ENCODE measurements around the gene ABCB8.

DNA sequence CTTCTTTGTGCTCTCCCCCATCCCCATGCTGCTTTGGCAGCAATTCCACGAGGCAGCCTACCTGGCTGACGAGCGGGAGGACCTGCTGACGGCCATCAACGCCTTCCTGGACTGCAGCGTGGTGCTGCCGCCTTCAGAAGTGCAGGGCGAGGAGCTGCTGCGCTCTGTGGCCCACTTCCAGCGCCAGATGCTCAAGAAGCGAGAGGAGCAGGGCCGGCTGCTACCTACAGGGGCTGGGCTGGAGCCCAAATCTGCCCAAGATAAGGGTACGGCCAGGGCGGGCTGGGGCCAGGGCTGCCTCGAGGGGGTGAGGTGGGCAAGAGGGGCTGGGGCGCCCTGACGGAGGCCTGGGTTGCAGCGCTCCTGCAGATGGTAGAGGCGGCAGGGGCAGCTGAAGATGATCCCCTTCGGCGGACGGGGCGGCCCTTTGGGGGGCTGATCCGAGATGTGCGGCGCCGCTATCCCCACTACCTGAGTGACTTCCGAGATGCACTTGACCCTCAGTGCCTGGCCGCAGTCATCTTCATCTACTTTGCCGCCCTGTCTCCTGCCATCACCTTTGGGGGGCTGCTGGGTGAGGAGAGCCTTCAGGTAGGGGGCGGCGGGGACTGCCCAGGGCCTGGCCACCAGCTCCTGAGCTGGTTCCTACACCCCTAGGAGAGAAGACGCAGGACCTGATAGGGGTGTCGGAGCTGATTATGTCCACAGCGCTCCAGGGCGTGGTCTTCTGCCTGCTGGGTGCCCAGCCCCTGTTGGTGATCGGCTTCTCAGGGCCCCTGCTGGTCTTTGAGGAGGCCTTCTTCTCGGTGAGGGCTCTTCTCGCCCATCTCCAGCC, 43.0 kb downstream of the ABCB8 start:
- TF ChIP-seq, protein P1, sequence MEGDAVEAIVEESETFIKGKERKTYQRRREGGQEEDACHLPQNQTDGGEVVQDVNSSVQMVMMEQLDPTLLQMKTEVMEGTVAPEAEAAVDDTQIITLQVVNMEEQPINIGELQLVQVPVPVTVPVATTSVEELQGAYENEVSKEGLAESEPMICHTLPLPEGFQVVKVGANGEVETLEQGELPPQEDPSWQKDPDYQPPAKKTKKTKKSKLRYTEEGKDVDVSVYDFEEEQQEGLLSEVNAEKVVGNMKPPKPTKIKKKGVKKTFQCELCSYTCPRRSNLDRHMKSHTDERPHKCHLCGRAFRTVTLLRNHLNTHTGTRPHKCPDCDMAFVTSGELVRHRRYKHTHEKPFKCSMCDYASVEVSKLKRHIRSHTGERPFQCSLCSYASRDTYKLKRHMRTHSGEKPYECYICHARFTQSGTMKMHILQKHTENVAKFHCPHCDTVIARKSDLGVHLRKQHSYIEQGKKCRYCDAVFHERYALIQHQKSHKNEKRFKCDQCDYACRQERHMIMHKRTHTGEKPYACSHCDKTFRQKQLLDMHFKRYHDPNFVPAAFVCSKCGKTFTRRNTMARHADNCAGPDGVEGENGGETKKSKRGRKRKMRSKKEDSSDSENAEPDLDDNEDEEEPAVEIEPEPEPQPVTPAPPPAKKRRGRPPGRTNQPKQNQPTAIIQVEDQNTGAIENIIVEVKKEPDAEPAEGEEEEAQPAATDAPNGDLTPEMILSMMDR (optimal IDR thresholded peaks at IDR 0.05 in 1 of 3, IDR thresholded peaks at IDR 0.05 in 1 of 3, conservative IDR thresholded peaks at IDR 0.05 in 1 of 3; ENCODE audit: extremely low read depth in 1 of 3, insufficient read depth in 2 of 3, low read length in 3 of 3): no peak
- no peak for TF ChIP-seq EZH2 (IDR thresholded peaks at IDR 0.05; ENCODE audit: low read length)

Measured in keratinocyte (primary cell).